Smooth muscle cell (in vitro differentiated cells): ENCODE results near the gene SKIDA1. TPM values are rescaled to one million over a fixed set of nuclear protein-coding genes. Genes with fewer than 3 reads are reported as not detected.

ENCODE experiments used
- DNase-seq: peaks from one replicate; lab custom pipeline; 2025; ENCODE audit not compliant: unreplicated experiment; lab: John Stamatoyannopoulos, UW
- H2AFZ ChIP-seq: fragments of 200-600 bp; sonication (generic); 2 replicates; pipeline ENCODE4 v1.6.0; 2016; ENCODE audit warnings: antibody characterized with exemption, low read depth, mild to moderate bottlenecking
- H3F3A ChIP-seq: fragments of 200-600 bp; sonication (generic); 2 replicates; pipeline ENCODE4 v1.6.0; 2017; ENCODE audit warnings: antibody characterized with exemption, low read depth
- H3K27ac ChIP-seq: fragments of 200-600 bp; sonication (generic); 2 replicates; pipeline ENCODE4 v1.5.1; 2016; ENCODE audit warnings: low read depth, mild to moderate bottlenecking
- H3K27me3 ChIP-seq: fragments of 200-600 bp; sonication (generic); 2 replicates; pipeline ENCODE4 v1.6.1; 2016; ENCODE audit warnings: low read depth, mild to moderate bottlenecking
- H3K36me3 ChIP-seq: fragments of 200-600 bp; sonication (generic); 2 replicates; pipeline ENCODE4 v1.5.1; 2016; ENCODE audit warnings: low read depth
- H3K4me1 ChIP-seq: fragments of 200-600 bp; sonication (generic); 2 replicates; pipeline ENCODE4 v1.5.1; 2016; ENCODE audit warnings: low read depth
- H3K4me2 ChIP-seq: fragments of 200-600 bp; sonication (generic); 2 replicates; pipeline ENCODE4 v1.6.0; 2016; ENCODE audit warnings: mild to moderate bottlenecking
- H3K4me3 ChIP-seq: fragments of 200-600 bp; sonication (generic); 2 replicates; pipeline ENCODE4 v1.5.1; 2016; ENCODE audit warnings: mild to moderate bottlenecking
- H3K79me2 ChIP-seq: fragments of 200-600 bp; sonication (generic); 2 replicates; pipeline ENCODE4 v1.6.0; 2016; ENCODE audit warnings: low read depth, mild to moderate bottlenecking
- H3K9ac ChIP-seq: fragments of 200-600 bp; sonication (generic); 2 replicates; pipeline ENCODE4 v1.6.0; 2016; ENCODE audit warnings: low read depth
- H3K9me3 ChIP-seq: fragments of 200-600 bp; sonication (generic); replicated peaks from 2 replicates; pipeline ENCODE4 v1.5.1; 2016; ENCODE audit warnings: low read depth
- H4K20me1 ChIP-seq: fragments of 200-600 bp; sonication (generic); 2 replicates; pipeline ENCODE4 v1.6.0; 2016; ENCODE audit warnings: low read depth
- CTCF ChIP-seq: fragments of 200-600 bp; sonication (generic); IDR thresholded peaks from 2 replicates; pipeline ENCODE4 v1.5.1; 2017; ENCODE audit warnings: borderline replicate concordance, mild to moderate bottlenecking, antibody characterized with exemption; ENCODE audit not compliant: insufficient read depth, poor library complexity, severe bottlenecking
- WGBS: methylation state at CpG from one replicate; pipeline ENCODE4 v1.1.7; 2016; ENCODE audit warnings: low lambda C conversion rate; 5-methylcytosine and 5-hydroxymethylcytosine counted together
- polyA plus RNA-seq: library from polyadenylated mRNA; unstranded; fragments of >200 nt; fragmentation: Nextera tagmentation; extraction: Ambion mirVana; gene quantifications from 2 replicates; pipeline ENCODE4 v1.2.1, GENCODE V29; 2016
- total RNA-seq: library from RNA; depleted of rRNA; stranded (reverse); fragments of >200 nt; gene quantifications from 2 replicates; pipeline ENCODE4 v1.2.3, GENCODE V29; 2014

SKIDA1 gene
- total and polyA plus RNA-seq, 2 experiments from 2014 or later = 0.53 to 1.8 TPM

- DNase-seq = no peak
- H3K4me1 ChIP-seq = peaks cover 47% of the 10 kb centered on the region
- H3K4me2 ChIP-seq = peak overlapping the region; percentile 78
- H3K27me3 ChIP-seq = no peaks in the 10 kb centered on the region
- 25% methylated on average over 1 of the region's 1 CpG for WGBS
- H3K9ac ChIP-seq = no peak overlapping the region
- no peaks in the 10 kb centered on the region for H3K36me3 ChIP-seq
- H3K9me3 ChIP-seq = no peaks in the 10 kb centered on the region
- peak overlapping the region; percentile 37 for H3K27ac ChIP-seq
- TF ChIP-seq CTCF = no peak
- H3F3A ChIP-seq = peaks cover 10% of the 10 kb centered on the region
- no peak overlapping the region for H3K4me3 ChIP-seq
- H2AFZ ChIP-seq = no peak overlapping the region
- H4K20me1 ChIP-seq = peaks cover 9% of the 10 kb centered on the region
- peaks cover 71% of the 10 kb centered on the region for H3K79me2 ChIP-seq
Observed at GRCh38 chr10:21531164-21531563, 5.7 kb upstream of the SKIDA1 start.

- peaks cover 11% of the 10 kb centered on the region for H3F3A ChIP-seq
- 41% methylated on average over 1 of the region's 1 CpG for WGBS
Observed at GRCh38 chr10:21530641-21531040, 5.2 kb upstream of the SKIDA1 start.

GRCh38 chr10:21530168-21530567 is 4.7 kb upstream of the SKIDA1 start:
- no peak for TF ChIP-seq CTCF
- Histone ChIP-seq H3K4me2 (peak overlapping the region; percentile 98), H4K20me1 (no peaks in the 10 kb centered on the region), H3K27me3 (no peaks in the 10 kb centered on the region), H3K36me3 (no peaks in the 10 kb centered on the region), H3K4me1 (peaks cover 41% of the 10 kb centered on the region), H3F3A (peaks cover 16% of the 10 kb centered on the region), H3K9ac (no peak overlapping the region), H3K9me3 (no peaks in the 10 kb centered on the region), H3K4me3 (no peak overlapping the region), H2AFZ (no peak overlapping the region), H3K79me2 (peaks cover 62% of the 10 kb centered on the region), H3K27ac (peak overlapping the region; percentile 98)
- DNase-seq = no peak
- 97% methylated on average over 1 of the region's 1 CpG for WGBS

More at GRCh38 chr10:21530641-21531040, 5.2 kb upstream of the SKIDA1 start:
- peaks cover 44% of the 10 kb centered on the region for H3K4me1 ChIP-seq
- TF ChIP-seq CTCF = no peak
- no peak overlapping the region for H2AFZ ChIP-seq
- peaks cover 3% of the 10 kb centered on the region for H4K20me1 ChIP-seq
- peak overlapping the region; percentile 78 for H3K4me2 ChIP-seq
- no peak overlapping the region for H3K9ac ChIP-seq
- H3K27me3 ChIP-seq = no peaks in the 10 kb centered on the region
- no peak for DNase-seq
- H3K27ac ChIP-seq = peak overlapping the region; percentile 37
- no peaks in the 10 kb centered on the region for H3K9me3 ChIP-seq
- H3K4me3 ChIP-seq = no peak overlapping the region
- no peaks in the 10 kb centered on the region for H3K36me3 ChIP-seq
- H3K79me2 ChIP-seq = peaks cover 65% of the 10 kb centered on the region
